Psoas muscle (tissue), 8 donors: Measurements from ENCODE around the gene DMXL1. TPM values are rescaled to one million over a fixed set of nuclear protein-coding genes. Genes with fewer than 3 reads are reported as not detected.

Experiments
- ATAC-seq, 4 donors: fragments of 200-7000 bp; cut with Tn5 transposase; one replicate each; pipeline ENCODE4 v1.9.1; 2020; ENCODE audit warnings: moderate library complexity in 3 of 4, mild to moderate bottlenecking in 2 of 4
- DNase-seq, 2 donors: peaks; one replicate each; pipeline ENCODE4 v3.0.0-alpha.2; 2020
- H3K27ac ChIP-seq: fragments of 200-600 bp; one replicate; pipeline ENCODE4 v1.8.0; 2022
- H3K27me3 ChIP-seq, 3 donors: fragments of 200-600 bp in 1 of 3; one replicate each; pipeline versions ENCODE4 v1.6.1 to v1.8.0; 2013 to 2022; ENCODE audit warnings: low read length in 2 of 3, mild to moderate bottlenecking in 2 of 3, moderate library complexity in 1 of 3; ENCODE audit not compliant: insufficient read depth in 3 of 3
- H3K36me3 ChIP-seq, 2 donors: fragments of 200-600 bp in 1 of 2; one replicate each; pipeline versions ENCODE4 v1.6.1 to v1.8.0; 2013 to 2022; ENCODE audit warnings: low read depth in 1 of 2, mild to moderate bottlenecking in 1 of 2, moderate library complexity in 1 of 2; ENCODE audit not compliant: insufficient read depth in 1 of 2
- H3K4me1 ChIP-seq: fragments of 200-600 bp; one replicate; pipeline ENCODE4 v1.8.0; 2022
- H3K4me3 ChIP-seq: fragments of 200-600 bp; one replicate; pipeline ENCODE4 v1.8.0; 2022; ENCODE audit warnings: mild to moderate bottlenecking
- H3K9me3 ChIP-seq: fragments of 200-600 bp; one replicate; pipeline ENCODE4 v1.8.0; 2022
- CTCF ChIP-seq: fragments of 200-600 bp; IDR thresholded peaks from one replicate; pipeline ENCODE4 v1.8.0; 2022; ENCODE audit warnings: antibody characterized with exemption
- WGBS, 3 donors: extraction: QIAGEN DNeasy Blood & Tissue Kit; methylation state at CpG; one replicate each; pipeline versions ENCODE4 v1.1.6 to v1.1.7; 2013; 5-methylcytosine and 5-hydroxymethylcytosine counted together
- intact Hi-C, 2 donors: fragments of 100-400 bp; cut with DNase I; formaldehyde crosslinking; loops; one replicate each; pipeline versions ENCODE4 v1.11.0 to v1.14.2; 2022
- polyA plus RNA-seq, 3 donors: library from polyadenylated mRNA; stranded (reverse); fragments of 200-250 nt; gene quantifications; one replicate each; pipeline ENCODE4 v1.2.3, GENCODE V29; 2013
- total RNA-seq, 4 donors: library from RNA; stranded (reverse); fragmentation: NEBNext Ultra II Directional in 2 of 4; extraction: Animal tissue kit (Norgen Biotek cat#: 25700) in 2 of 4; gene quantifications; one replicate each; pipeline versions ENCODE4 v1.2.1 to v1.2.4, GENCODE V29; 2021 to 2023
- donor health status: healthy with polysubstance abuse.
- donor health status: DM: no; HTN: no; CAD: no; lungs with moderate emphysema.
- donor health status: Bipolar disorder and iron deficiency.
- donor health status: healthy.
- donor health status: DM: yes; HTN: yes; CAD: no.
- donor health status: DM: no; HTN: no; CAD: no.
- donor health status: DM: no; HTN: no; CAD: no.
- donor health status: DM: yes; HTN: yes; CAD: no.

Gene DMXL1
- total and polyA plus RNA-seq, 7 donors: 5.1 to 21.7 (median 15.7) TPM

- WGBS, 3 donors: 80 to 87% (median 86%) methylated on average over 3 of the region's 3 CpGs
- Histone ChIP-seq H3K27ac (no peak overlapping the region), H3K36me3 (no peaks in the 10 kb centered on the region), H3K4me3 (no peak overlapping the region), H3K9me3 (no peaks in the 10 kb centered on the region), H3K4me1 (peaks cover 26% of the 10 kb centered on the region), H3K27me3 (no peaks in the 10 kb centered on the region)
- intact Hi-C loops: no loop called here
- no peak for ATAC-seq
- TF ChIP-seq CTCF: no peak
- no peak for DNase-seq
These were observed 11.8 kb downstream of the DMXL1 start for GRCh38 chr5:119082691-119083090.

GRCh38 chr5:119083679-119084078 is 12.8 kb downstream of the DMXL1 start:
- ATAC-seq (no peak), DNase-seq (no peak)
- Histone ChIP-seq H3K36me3 (no peaks in the 10 kb centered on the region), H3K27me3 (no peaks in the 10 kb centered on the region), H3K4me1 (peaks cover 20% of the 10 kb centered on the region), H3K27ac (no peak overlapping the region), H3K9me3 (no peaks in the 10 kb centered on the region), H3K4me3 (no peak overlapping the region)
- WGBS, 3 donors: 93 to 99% (median 97%) methylated on average over 3 of the region's 3 CpGs
- TF ChIP-seq CTCF: no peak
- intact Hi-C loops: no loop called here

- no peak for ATAC-seq
- Histone ChIP-seq H3K36me3 (no peaks in the 10 kb centered on the region), H3K27ac (no peak overlapping the region), H3K27me3 (no peaks in the 10 kb centered on the region), H3K4me1 (no peaks in the 10 kb centered on the region), H3K9me3 (no peaks in the 10 kb centered on the region), H3K4me3 (no peak overlapping the region)
- DNase-seq: no peak
- WGBS, 3 donors: 84 to 91% (median 87%) methylated on average over 2 of the region's 2 CpGs
- intact Hi-C loops: no loop called here
- no peak for TF ChIP-seq CTCF
These were observed 17.6 kb downstream of the DMXL1 start for GRCh38 chr5:119088438-119088837.

- no peaks in the 10 kb centered on the region for H3K4me1 ChIP-seq
- TF ChIP-seq CTCF: no peak
- DNase-seq (no peak), ATAC-seq (no peak)
- no peaks in the 10 kb centered on the region for H3K9me3 ChIP-seq
- no peak overlapping the region for H3K27ac ChIP-seq
- H3K27me3 ChIP-seq: no peaks in the 10 kb centered on the region
- intact Hi-C loops: no loop called here
- peaks cover 0 to 20% of the 10 kb centered on the region in 2 donors for H3K36me3 ChIP-seq
- H3K4me3 ChIP-seq: no peak overlapping the region
These were observed 24.7 kb downstream of the DMXL1 start for GRCh38 chr5:119095611-119096010.

DNA sequence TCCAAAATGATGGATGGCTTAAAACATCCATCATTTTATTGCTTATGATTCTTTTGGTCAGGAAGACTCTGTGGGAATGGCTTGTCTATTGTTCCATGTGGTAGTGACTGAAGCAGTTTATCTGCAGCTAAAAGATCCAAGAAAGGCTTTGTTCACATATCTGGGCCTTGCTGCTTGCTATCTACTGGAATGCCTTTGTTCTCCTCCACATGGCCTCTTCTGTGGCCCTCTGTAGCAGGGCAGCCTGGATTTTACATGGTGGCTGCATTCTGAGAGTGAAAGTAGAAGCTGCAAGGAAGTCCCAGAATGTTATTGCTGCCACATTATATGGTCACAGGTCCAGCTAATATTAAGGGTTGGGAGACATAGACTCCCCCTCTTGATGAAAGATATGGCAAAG is 35.1 kb downstream of the DMXL1 start:
- no peak for TF ChIP-seq CTCF
- Histone ChIP-seq H3K36me3 (peaks cover 0 to 24% of the 10 kb centered on the region in 2 donors), H3K9me3 (no peaks in the 10 kb centered on the region), H3K27ac (no peak overlapping the region), H3K27me3 (no peaks in the 10 kb centered on the region), H3K4me3 (no peak overlapping the region), H3K4me1 (no peaks in the 10 kb centered on the region)
- ATAC-seq (no peak), DNase-seq (no peak)
- intact Hi-C loops: no loop called here
